GM19193 (cell line): ENCODE measurements around the gene NCAPD2.

ENCODE experiments used
- POLR2A ChIP-seq: IDR thresholded peaks from 4 replicates; pipeline ENCODE4 v1.6.1; 2011; ENCODE audit not compliant: insufficient read depth, insufficient read length; ENCODE audit errors: extremely low read depth

The NCAPD2 gene

DNA sequence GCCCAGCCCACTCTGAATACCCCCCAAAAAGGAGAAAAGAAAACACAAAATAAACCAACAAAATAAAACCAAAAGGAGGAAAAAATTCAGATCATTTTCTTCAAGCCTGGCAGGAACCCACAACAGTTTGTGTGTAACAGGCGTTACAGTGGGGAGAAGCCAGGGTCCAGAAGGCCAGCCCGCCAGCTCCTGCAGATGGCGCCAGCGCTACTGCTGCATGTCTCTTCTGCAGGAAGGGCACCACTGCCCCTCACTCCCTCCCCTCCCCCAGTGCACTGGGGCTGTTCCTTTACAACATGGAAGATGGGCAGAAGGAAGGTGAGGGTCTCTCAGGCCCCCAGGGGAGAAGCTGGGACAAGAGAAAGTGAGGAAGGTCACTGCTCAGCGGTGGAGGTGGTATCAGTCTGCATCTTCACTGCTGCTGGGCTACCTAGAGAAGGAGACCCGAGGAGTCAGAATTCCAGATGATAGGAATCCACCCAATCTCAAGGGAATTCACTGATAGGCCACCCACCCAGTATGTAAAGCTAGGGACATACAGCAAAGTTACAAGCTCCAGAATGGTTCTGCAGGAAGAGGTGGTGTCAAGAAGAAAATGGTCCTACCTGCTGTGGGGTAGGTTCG is 76.5 kb downstream of the NCAPD2 start:
- TF ChIP-seq POLR2A, result no peak

DNA sequence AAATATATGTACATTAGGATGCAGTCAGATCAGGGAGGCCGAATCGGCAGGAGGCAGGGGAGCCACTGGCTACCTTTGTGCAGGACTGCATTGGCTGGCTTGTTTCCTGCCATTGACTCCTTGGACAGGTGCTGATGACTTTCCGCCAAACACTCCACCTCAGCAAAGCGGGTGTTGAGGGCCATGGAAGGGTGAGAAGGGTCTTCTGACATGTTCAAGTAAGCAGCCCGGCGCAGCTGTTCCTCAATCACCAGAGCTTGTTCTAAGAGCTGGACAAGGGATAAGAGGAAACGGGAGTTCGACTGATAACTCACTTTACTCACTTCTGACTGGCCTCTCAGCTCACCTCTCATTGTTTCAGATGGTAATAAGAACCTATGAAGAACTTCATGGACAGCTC is 79.1 kb downstream of the NCAPD2 start:
- no peak for TF ChIP-seq POLR2A

DNA sequence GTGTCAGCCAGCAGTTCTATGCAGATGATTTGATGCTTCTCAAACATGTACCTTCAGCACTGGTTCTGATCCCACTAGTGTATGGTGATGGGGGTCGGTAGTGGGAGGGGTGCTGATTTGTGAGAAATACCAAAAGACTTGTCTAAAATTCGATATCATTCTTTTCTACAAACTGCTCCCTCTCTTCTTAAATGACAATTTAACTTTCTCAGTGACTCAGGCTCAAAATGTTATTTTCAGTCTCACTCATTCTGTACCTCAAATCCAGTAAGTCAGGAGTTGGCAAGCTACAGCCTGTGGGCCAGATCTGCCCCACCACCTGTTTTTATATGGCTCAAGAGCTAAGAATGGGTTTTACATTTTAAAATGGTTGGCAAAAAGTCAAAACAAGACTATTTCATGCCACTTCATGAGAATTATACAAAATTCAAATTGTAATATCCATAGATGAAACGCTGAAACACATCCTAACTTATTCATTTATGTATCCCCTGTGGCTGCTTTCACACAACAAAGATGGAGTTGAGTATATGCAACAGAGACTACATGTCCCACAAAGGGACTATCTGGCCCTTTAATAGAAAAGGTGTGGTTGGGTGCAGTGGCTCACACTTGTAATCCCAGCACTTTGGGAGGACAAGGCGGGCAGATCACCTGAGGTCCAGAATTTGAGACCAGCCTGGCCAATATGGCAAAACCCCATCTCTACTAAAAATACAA is 80.8 kb downstream of the NCAPD2 start:
- TF ChIP-seq POLR2A, result no peak

DNA sequence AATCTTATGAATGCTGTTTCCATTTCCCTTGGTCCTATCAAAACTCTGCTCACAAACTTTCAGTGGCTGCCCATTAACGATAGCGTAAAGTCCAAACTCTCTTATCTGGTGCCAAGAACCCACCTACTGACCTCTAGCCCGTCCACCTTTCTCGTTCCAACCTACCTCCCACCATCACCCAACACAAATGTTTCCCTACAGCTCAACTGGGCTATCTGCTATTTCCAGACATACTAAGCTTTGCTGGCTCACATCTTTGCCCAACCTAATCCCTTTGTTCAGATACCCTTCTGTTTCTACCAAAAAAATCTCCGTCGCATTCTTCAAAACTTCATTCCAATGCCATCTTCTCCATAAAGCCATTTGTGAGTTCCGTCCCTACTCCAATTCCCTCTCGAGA is 81.7 kb downstream of the NCAPD2 start:
- TF ChIP-seq POLR2A, result no peak
